ENCODE results near the gene LRRC7. TPM values are rescaled to one million over a fixed set of nuclear protein-coding genes. Genes with fewer than 3 reads are reported as not detected.

LRRC7 gene
- not detected for total RNA-seq

DNA sequence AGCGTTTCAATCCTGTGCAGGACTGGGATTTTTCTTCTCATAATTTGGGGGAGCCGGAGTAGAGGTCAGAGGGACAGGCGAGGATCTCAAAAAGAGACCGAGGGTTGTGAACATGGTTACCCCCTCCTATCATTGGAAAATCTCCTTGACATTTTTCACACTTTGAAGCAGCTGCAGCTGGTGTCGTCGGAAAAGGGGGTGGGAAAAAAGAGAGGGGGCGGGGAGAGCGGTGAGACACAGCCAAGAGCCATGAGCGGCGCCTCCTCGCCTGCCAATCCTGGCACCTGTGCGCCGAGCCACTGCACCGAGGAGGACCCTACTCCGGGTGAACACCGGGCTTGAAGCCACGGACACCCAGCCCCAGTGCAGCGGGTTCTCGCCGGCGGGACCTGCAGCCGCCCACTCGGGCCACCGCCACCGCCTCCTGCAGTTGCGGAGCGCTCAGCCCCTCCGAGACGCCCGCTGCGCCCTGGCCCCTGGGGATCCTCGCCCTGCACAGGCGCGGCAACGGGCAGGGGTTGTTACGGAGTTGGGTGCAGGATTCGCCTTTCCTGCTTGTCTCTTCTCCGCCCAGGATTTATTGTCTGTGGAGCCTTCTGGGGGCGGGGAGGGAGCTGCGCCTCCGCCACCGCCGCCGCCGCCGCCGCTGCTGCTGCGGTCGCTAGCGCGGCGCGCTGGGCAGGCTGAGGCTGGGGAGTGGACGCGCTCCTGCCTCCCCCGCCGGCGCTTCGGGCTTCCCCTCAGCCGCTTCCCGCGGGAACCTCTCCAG, at the start of gene LRRC7:
Gene LRRC7 (plus strand): TSS at position 271 of the 769 bp plus-strand sequence. CDS start 718 bp downstream, outside the sequence.
- POLR2A ChIA-PET = no interaction called here
- CTCF ChIA-PET = no interaction called here

GRCh38 chr1:69519006-69519405, 48.7 kb upstream of the LRRC7 start:
- intact Hi-C loops (cut with DNase I, micrococcal nuclease) = no loop called here
- DNase-seq (no peak), ATAC-seq (no peak)
- Mint-ChIP-seq H3K4me3 (no peak overlapping the region), H3K9me3 (ENCODE audit: low read depth) (peaks cover 2% of the 10 kb centered on the region), H3K27ac (no peak overlapping the region), H3K27me3 (no peaks in the 10 kb centered on the region), H3K4me1 (no peaks in the 10 kb centered on the region), H3K36me3 (ENCODE audit: low read depth) (no peaks in the 10 kb centered on the region)
- CTCF ChIA-PET = no interaction called here
- POLR2A ChIA-PET = no interaction called here

More for the DNA sequence above, at the start of gene LRRC7:
- intact Hi-C loops (cut with DNase I, micrococcal nuclease) = no loop called here
- ATAC-seq = no peak
- peaks cover 37% of the 10 kb centered on the region for H3K27me3 Mint-ChIP-seq
- peak; percentile 11 for DNase-seq
- peaks cover 11% of the 10 kb centered on the region for H3K4me1 Mint-ChIP-seq
- no peaks in the 10 kb centered on the region for H3K36me3 Mint-ChIP-seq (ENCODE audit: low read depth)
- H3K9me3 Mint-ChIP-seq (ENCODE audit: low read depth) = peaks cover 2% of the 10 kb centered on the region
- H3K27ac Mint-ChIP-seq = no peak within 1 kb of the TSS
- peak within 1 kb of the TSS; percentile 17 for H3K4me3 Mint-ChIP-seq

DNA sequence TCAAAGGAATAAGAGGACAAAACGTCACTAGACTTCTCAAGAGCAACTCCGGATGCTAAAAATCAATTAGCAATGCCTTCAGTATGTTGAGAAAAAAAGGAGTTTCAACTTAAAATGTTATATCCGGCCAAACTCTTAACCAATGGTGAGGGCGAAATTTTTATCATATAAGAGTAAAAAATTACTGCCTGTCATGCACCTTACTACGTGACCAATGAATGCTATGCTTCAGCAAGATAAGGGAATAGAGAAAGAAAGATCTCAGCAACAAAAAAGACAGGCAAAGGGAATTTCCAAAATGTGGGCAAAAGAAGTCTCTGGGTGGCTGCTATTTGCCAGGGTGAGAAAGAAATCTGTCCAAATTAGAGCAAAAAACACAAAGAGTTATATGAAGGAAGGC, 47.4 kb upstream of the LRRC7 start:
- ChIA-PET CTCF (no interaction called here), POLR2A (no interaction called here)
- no peak for DNase-seq
- Mint-ChIP-seq H3K4me3 (no peak overlapping the region), H3K4me1 (no peaks in the 10 kb centered on the region), H3K9me3 (ENCODE audit: low read depth) (peaks cover 2% of the 10 kb centered on the region), H3K27me3 (no peaks in the 10 kb centered on the region), H3K36me3 (ENCODE audit: low read depth) (no peaks in the 10 kb centered on the region), H3K27ac (no peak overlapping the region)
- intact Hi-C loops (cut with DNase I, micrococcal nuclease) = no loop called here
- no peak for ATAC-seq

DNA sequence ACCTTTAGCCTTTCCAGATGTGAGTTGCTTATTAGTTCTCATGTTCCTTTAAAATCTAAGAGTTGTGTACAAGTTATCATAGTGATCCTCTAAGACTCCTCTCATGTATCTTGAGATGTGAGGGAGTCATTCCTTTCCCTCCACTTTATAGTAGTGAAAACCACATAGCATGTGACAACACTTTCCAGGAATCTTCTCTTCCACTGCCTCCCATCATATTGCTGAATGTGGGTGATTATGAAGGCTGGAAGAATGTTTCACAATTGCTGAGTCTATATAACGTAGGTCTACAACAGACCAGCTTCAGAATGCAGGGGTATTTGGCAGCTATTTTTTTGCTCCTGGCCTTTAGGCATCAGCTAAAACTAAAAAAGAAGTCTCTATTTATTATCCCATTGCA, 44.7 kb upstream of the LRRC7 start:
- DNase-seq = no peak
- Mint-ChIP-seq H3K4me3 (no peak overlapping the region), H3K4me1 (no peaks in the 10 kb centered on the region), H3K36me3 (ENCODE audit: low read depth) (no peaks in the 10 kb centered on the region), H3K27me3 (no peaks in the 10 kb centered on the region), H3K9me3 (ENCODE audit: low read depth) (no peaks in the 10 kb centered on the region), H3K27ac (no peak overlapping the region)
- no peak for ATAC-seq
- CTCF ChIA-PET = no interaction called here
- intact Hi-C loops (cut with DNase I, micrococcal nuclease) = no loop called here
- POLR2A ChIA-PET = no interaction called here

DNA sequence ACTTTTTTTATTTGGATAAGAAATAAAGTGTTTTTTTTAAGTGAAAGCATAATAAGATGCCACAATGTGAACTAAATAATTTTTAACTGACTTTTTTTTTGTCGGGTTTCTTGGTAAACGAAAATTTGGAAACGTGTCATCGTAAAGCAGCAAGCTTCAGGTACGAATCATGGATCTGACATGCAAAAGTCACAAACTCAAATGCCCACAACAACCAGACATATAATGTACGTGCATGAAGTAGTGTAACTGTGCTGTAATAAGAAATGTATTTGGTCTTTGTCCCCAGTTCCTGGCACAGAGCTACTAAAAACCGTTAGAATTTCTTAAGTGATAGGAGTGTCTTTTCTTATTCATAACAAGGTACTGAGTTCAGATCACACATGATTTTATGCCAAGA, 44.3 kb upstream of the LRRC7 start:
- ATAC-seq (no peak), DNase-seq (no peak)
- ChIA-PET POLR2A (no interaction called here), CTCF (no interaction called here)
- H3K4me3 Mint-ChIP-seq = no peak overlapping the region
- intact Hi-C loops (cut with DNase I, micrococcal nuclease) = no loop called here
- no peaks in the 10 kb centered on the region for H3K27me3 Mint-ChIP-seq
- no peaks in the 10 kb centered on the region for H3K36me3 Mint-ChIP-seq (ENCODE audit: low read depth)
- no peak overlapping the region for H3K27ac Mint-ChIP-seq
- H3K9me3 Mint-ChIP-seq (ENCODE audit: low read depth) = no peaks in the 10 kb centered on the region
- no peaks in the 10 kb centered on the region for H3K4me1 Mint-ChIP-seq

DNA sequence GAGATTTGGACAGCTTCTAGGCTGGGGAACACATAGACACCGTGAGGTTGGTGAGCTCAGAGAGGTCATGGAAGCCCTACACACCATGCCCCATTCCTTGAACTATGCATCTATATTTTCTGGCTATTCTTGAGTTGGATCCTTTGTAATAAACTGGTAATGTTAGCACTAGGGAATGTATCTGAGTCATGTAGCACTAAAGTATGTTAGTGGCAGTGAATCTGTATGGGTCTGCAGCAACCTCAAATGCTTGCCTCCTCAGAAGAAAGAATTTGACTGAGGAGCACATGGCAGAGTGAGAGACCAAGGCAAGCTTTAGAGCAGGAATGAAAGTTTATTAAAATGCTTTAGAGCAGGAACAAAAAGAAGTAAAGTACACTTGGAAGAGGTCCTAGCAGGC, 43.7 kb upstream of the LRRC7 start:
- H3K36me3 Mint-ChIP-seq (ENCODE audit: low read depth) = no peaks in the 10 kb centered on the region
- ChIA-PET CTCF (no interaction called here), POLR2A (no interaction called here)
- intact Hi-C loops (cut with DNase I, micrococcal nuclease) = no loop called here
- H3K4me1 Mint-ChIP-seq = no peaks in the 10 kb centered on the region
- no peak overlapping the region for H3K27ac Mint-ChIP-seq
- DNase-seq (no peak), ATAC-seq (no peak)
- H3K9me3 Mint-ChIP-seq (ENCODE audit: low read depth) = no peaks in the 10 kb centered on the region
- H3K27me3 Mint-ChIP-seq = no peaks in the 10 kb centered on the region
- no peak overlapping the region for H3K4me3 Mint-ChIP-seq

DNA sequence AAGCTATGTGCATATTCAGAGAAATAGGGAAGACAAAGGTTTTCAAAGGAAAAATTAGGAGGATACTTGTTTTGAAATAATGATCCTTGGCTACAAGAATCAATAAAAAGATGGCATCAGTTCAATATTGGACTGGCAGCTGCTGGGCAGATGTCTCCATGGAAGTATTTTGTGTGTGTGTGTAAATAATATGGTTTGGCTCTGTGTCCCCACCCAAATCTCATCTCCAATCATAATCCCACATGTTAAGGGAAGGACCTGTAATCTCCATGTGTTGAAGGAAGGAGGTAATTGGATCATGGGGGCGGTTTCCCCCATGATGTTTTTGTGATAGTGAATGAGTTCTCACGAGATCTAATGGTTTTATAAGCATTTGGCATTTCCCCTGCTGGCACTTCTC, 40.4 kb upstream of the LRRC7 start:
- ATAC-seq = no peak
- no peak for DNase-seq
- Mint-ChIP-seq H3K36me3 (ENCODE audit: low read depth) (no peaks in the 10 kb centered on the region), H3K9me3 (ENCODE audit: low read depth) (no peaks in the 10 kb centered on the region), H3K4me1 (no peaks in the 10 kb centered on the region), H3K4me3 (no peak overlapping the region), H3K27me3 (no peaks in the 10 kb centered on the region), H3K27ac (no peak overlapping the region)
- ChIA-PET CTCF (interaction anchor here (0.7 kb wide), 1 partner anchor 1014 kb away, joined by 3 read pairs; no protein-coding TSS in a partner anchor), POLR2A (no interaction called here)
- intact Hi-C loops (cut with DNase I, micrococcal nuclease) = no loop called here

DNA sequence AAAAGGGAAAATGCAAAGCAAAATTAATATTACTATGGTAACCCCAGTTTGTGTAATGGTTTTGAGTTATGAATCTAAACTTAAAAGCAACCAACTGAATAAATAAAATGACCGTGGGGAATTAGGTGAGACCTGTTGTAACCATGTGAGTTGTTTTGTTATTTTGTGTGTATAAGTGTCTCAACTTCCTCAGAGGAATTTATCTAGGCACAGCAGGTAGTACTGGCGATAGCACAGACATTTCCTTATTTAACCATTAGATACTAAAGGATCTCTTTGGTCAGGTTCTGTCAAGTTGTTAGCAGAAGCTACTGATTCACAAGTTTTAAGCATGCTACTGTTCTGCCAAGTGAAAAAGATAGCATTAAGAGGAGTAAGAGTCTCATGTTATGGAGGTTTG, 39.3 kb upstream of the LRRC7 start:
- intact Hi-C loops (cut with DNase I, micrococcal nuclease) = no loop called here
- no peaks in the 10 kb centered on the region for H3K27me3 Mint-ChIP-seq
- CTCF ChIA-PET = no interaction called here

GRCh38 chr1:69533343-69533742, 34.4 kb upstream of the LRRC7 start:
- H3K27ac Mint-ChIP-seq = no peak overlapping the region
- peaks cover 2% of the 10 kb centered on the region for H3K9me3 Mint-ChIP-seq (ENCODE audit: low read depth)
- H3K4me3 Mint-ChIP-seq = no peak overlapping the region
- intact Hi-C loops (cut with DNase I, micrococcal nuclease) = no loop called here
- POLR2A ChIA-PET = no interaction called here
- ATAC-seq (no peak), DNase-seq (no peak)
- H3K4me1 Mint-ChIP-seq = no peaks in the 10 kb centered on the region
- no peaks in the 10 kb centered on the region for H3K36me3 Mint-ChIP-seq (ENCODE audit: low read depth)
- no peaks in the 10 kb centered on the region for H3K27me3 Mint-ChIP-seq
- CTCF ChIA-PET = interaction anchor here (0.5 kb wide), 1 partner anchor 157 kb away, joined by 4 read pairs; no protein-coding TSS in a partner anchor

More for the DNA sequence above, 39.3 kb upstream of the LRRC7 start:
- no peaks in the 10 kb centered on the region for H3K4me1 Mint-ChIP-seq
- H3K4me3 Mint-ChIP-seq = no peak overlapping the region
- ATAC-seq (no peak), DNase-seq (no peak)
- no peaks in the 10 kb centered on the region for H3K36me3 Mint-ChIP-seq (ENCODE audit: low read depth)
- H3K9me3 Mint-ChIP-seq (ENCODE audit: low read depth) = no peaks in the 10 kb centered on the region
- no peak overlapping the region for H3K27ac Mint-ChIP-seq
- POLR2A ChIA-PET = no interaction called here

- no peaks in the 10 kb centered on the region for H3K4me1 Mint-ChIP-seq
- no peak overlapping the region for H3K4me3 Mint-ChIP-seq
- H3K27me3 Mint-ChIP-seq = no peaks in the 10 kb centered on the region
- ChIA-PET POLR2A (no interaction called here), CTCF (no interaction called here)
- intact Hi-C loops (cut with DNase I, micrococcal nuclease) = no loop called here
- H3K9me3 Mint-ChIP-seq (ENCODE audit: low read depth) = peaks cover 8% of the 10 kb centered on the region
- H3K36me3 Mint-ChIP-seq (ENCODE audit: low read depth) = no peaks in the 10 kb centered on the region
- ATAC-seq = no peak
- no peak overlapping the region for H3K27ac Mint-ChIP-seq
- no peak for DNase-seq
Observed at GRCh38 chr1:69534829-69535228, 32.9 kb upstream of the LRRC7 start.

- Mint-ChIP-seq H3K36me3 (ENCODE audit: low read depth) (no peaks in the 10 kb centered on the region), H3K4me3 (no peak overlapping the region), H3K4me1 (no peaks in the 10 kb centered on the region), H3K27ac (no peak overlapping the region), H3K9me3 (ENCODE audit: low read depth) (peaks cover 8% of the 10 kb centered on the region), H3K27me3 (no peaks in the 10 kb centered on the region)
- POLR2A ChIA-PET = no interaction called here
- CTCF ChIA-PET = no interaction called here
- intact Hi-C loops (cut with DNase I, micrococcal nuclease) = no loop called here
- ATAC-seq (no peak), DNase-seq (no peak)
Observed at GRCh38 chr1:69535490-69535889, 32.2 kb upstream of the LRRC7 start.

DNA sequence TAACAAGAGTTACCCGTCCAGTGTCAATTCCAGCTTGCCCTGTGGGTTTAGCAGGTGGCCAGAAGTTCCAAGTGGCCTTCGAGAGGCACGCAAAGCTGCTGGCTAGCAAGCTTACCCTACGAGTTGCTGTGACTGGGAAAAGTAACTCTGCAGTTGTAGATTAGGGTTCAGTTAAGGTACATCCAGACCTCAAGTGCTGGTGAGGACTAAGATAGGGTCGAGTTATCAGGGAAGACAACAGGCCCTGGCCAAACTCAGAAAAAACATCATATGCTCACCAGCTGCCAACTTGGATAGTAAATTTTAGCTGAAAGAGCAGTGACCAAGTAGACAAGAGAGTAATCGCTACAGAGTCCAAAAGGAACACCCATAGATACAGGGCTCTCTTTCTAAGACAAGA, 27.7 kb upstream of the LRRC7 start:
- ChIA-PET POLR2A (no interaction called here), CTCF (no interaction called here)
- Mint-ChIP-seq H3K27ac (no peak overlapping the region), H3K4me1 (no peaks in the 10 kb centered on the region), H3K36me3 (ENCODE audit: low read depth) (no peaks in the 10 kb centered on the region), H3K4me3 (no peak overlapping the region), H3K27me3 (no peaks in the 10 kb centered on the region), H3K9me3 (ENCODE audit: low read depth) (peaks cover 8% of the 10 kb centered on the region)
- no peak for DNase-seq
- intact Hi-C loops (cut with DNase I, micrococcal nuclease) = no loop called here
- no peak for ATAC-seq

Data from activated CD4-positive, alpha-beta T cell treated with anti-CD3 and anti-CD28 coated beads for 36 hours (primary cell).